ENCODE results near the gene IGSF6. TPM values are rescaled to one million over a fixed set of nuclear protein-coding genes. Genes with fewer than 3 reads are reported as not detected.
A peak's percentile ranks its signal among the peaks of the same experiment; 100 is the strongest.

The IGSF6 gene
- total and polyA plus RNA-seq, 2 of the 13 experiments (the other 11 are each of a cell fraction or from before 2014, with no cell fraction given): not detected

GRCh38 chr16:21638573-21638975, 13.8 kb downstream of the IGSF6 start (continued):
- TF ChIP-seq HIVEP1 (CRISPR knock-in tag; IDR thresholded peaks at IDR 0.05) (no peak), THAP11 (CRISPR knock-in tag; IDR thresholded peaks at IDR 0.05) (peak; percentile 49; the same call in 1 of the 2 replicates), RCOR2 (CRISPR knock-in tag; IDR thresholded peaks at IDR 0.05) (peak; percentile 94), ZBTB26 (CRISPR knock-in tag; IDR thresholded peaks at IDR 0.05; ENCODE audit: borderline replicate concordance) (no peak), RFXAP (CRISPR knock-in tag; IDR thresholded peaks at IDR 0.05; ENCODE audit: borderline replicate concordance) (no peak), HOXA3 (CRISPR knock-in tag; IDR thresholded peaks at IDR 0.05) (peak; percentile 50; the same call in 1 of the 2 replicates), IRF2 (CRISPR knock-in tag; IDR thresholded peaks at IDR 0.05) (peak; percentile 31; the same call in 1 of the 2 replicates), EED (CRISPR knock-in tag; IDR thresholded peaks at IDR 0.05) (no peak), ATF3 (CRISPR knock-in tag; IDR thresholded peaks at IDR 0.05) (0 out of 2 replicates have a peak, but pooled peaks have one; percentile 20), JDP2 (CRISPR knock-in tag; IDR thresholded peaks at IDR 0.05; ENCODE audit: borderline replicate concordance) (no peak), IRF9 (CRISPR knock-in tag; IDR thresholded peaks at IDR 0.05; ENCODE audit: borderline replicate concordance) (no peak), ZNF234 (CRISPR knock-in tag; conservative IDR thresholded peaks at IDR 0.05) (no peak), SP1 (IDR thresholded peaks at IDR 0.05) (no peak), SP1 (CRISPR knock-in tag; IDR thresholded peaks at IDR 0.05) (peak; percentile 52; the same call in 1 of the 2 replicates), TBX2 (CRISPR knock-in tag; IDR thresholded peaks at IDR 0.05; ENCODE audit: borderline replicate concordance) (peak; percentile 96), ZMYM3 (CRISPR knock-in tag; IDR thresholded peaks at IDR 0.05) (peak; percentile 49), RXRB (CRISPR knock-in tag; IDR thresholded peaks at IDR 0.05; ENCODE audit: borderline replicate concordance) (peak; percentile 83), ZIK1 (CRISPR knock-in tag; IDR thresholded peaks at IDR 0.05; ENCODE audit: borderline replicate concordance, low read depth) (no peak), ZNF451 (CRISPR knock-in tag; IDR thresholded peaks at IDR 0.05) (no peak), HINFP (CRISPR knock-in tag; IDR thresholded peaks at IDR 0.05; ENCODE audit: low read depth) (no peak), GTF2F1 (IDR thresholded peaks at IDR 0.05; ENCODE audit: low read length) (no peak), ZNF878 (CRISPR knock-in tag; IDR thresholded peaks at IDR 0.05) (peak; percentile 74; the same call in 1 of the 2 replicates), ZNF614 (CRISPR knock-in tag; IDR thresholded peaks at IDR 0.05; ENCODE audit: borderline replicate concordance) (peak; percentile 61), IRF1 (CRISPR knock-in tag; IDR thresholded peaks at IDR 0.05; ENCODE audit: low read depth) (no peak), GATAD1 (CRISPR knock-in tag; IDR thresholded peaks at IDR 0.05) (peak; percentile 62), ZNF180 (CRISPR knock-in tag; IDR thresholded peaks at IDR 0.05; ENCODE audit: borderline replicate concordance, low read depth) (no peak)
